LNCaP clone FGC (cell line): ENCODE measurements around the gene NADSYN1.

ENCODE experiments used
- DNase-seq: peaks from one replicate; pipeline ENCODE4 v3.0.0-alpha.2; 2011; ENCODE audit warnings: low read depth
- H3K4me3 ChIP-seq: 2 replicates; pipeline ENCODE4 v1.5.1; 2011; ENCODE audit warnings: mild to moderate bottlenecking, low read depth, low read length, control low read depth
- CTCF ChIP-seq: IDR thresholded peaks from 2 replicates; pipeline ENCODE4 v1.5.1; 2012; ENCODE audit warnings: mild to moderate bottlenecking; ENCODE audit not compliant: control insufficient read depth, insufficient read depth; ENCODE audit errors: extremely low read depth

Gene NADSYN1

DNA sequence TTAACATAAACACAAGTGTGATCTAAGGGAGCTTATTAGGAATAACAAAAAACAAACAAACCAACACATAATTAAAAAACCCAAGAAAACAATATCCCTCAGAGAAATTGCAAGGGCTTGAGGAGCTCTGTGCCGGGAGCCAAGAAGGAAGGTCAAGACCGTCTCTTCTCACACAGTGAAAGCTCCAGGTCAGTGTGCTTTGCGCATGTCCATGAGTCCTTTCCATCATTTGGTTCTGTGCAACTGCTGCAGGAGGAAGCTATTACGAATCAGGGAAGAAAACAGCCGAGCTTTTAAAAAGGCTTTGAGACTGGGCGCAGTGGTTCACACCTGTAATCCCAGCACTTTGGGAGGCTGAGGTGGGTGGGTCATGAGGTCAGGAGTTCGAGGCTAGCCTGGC, 89.4 kb downstream of the NADSYN1 start:
- DNase-seq = no peak
- no peak for TF ChIP-seq CTCF

DNA sequence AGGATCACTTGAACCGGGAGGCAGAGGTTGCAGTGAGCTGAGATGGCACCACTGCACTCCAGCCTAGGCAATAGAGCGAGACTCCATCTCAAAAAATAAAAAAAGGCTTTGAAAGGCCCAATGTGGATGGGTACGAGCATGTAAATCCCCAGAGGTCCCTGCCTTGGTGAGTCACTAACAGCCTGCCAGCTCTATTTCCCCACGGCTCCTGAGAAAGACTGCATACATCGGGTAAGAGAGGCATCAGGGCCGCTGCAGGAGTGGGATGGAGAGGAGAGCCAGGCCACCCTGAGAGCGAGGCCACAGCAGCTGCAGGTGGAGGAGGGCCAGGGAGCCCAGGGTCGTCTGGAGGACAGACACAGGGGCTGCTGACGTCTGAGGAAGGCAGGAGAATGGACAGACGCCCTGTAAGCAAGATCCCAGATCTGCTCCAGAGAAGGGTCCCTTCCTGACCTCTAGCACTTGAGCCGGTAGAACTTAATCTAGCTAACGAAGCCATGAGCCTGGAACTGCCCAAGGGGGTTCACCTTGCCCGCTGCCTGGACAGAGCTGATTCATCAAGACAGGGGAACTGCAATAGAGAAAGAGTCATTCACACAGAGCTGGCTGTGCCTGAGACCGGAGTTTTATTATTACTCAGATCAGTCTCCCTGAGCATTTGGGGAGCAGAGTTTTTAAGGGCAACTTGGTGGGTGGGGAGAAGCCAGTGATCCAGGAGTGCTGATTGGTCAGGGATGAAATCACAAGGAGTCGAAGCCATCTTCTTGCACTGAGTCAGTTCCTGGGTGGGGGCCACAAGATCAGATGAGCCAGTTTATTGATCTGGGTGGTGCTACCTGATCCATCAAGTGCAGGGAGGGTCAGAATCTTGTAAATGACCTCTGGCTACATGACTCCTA, 90.1 kb downstream of the NADSYN1 start:
- no peak for TF ChIP-seq CTCF
- no peak overlapping the region for H3K4me3 ChIP-seq
- DNase-seq = no peak

More for the DNA sequence above, 89.4 kb downstream of the NADSYN1 start:
- no peak overlapping the region for H3K4me3 ChIP-seq

DNA sequence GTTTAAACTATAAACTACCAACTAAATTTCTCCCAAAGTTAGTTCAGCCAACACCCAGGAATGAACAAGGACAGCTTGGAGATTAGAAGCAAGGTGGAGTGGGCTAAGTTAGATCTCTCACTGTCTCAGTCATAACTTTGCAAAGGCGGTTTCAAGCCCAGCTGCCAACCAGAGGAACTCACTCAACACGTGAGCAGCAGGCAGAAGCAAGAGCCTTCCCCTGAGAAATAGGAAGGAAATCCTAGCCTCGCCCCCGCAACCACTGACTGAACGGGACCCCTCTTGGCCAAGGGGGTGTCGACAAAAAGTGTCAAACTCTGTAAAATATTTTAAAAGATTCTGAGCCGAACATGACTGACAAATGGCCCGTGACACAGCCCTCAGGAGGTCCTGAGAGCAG, 90.9 kb downstream of the NADSYN1 start:
- TF ChIP-seq CTCF = no peak
- H3K4me3 ChIP-seq = no peak overlapping the region
- DNase-seq = no peak

GRCh38 chr11:71544525-71545214, 91.7 kb downstream of the NADSYN1 start:
- H3K4me3 ChIP-seq = no peak overlapping the region
- DNase-seq = no peak
- TF ChIP-seq CTCF = no peak

- DNase-seq = no peak
- no peak for TF ChIP-seq CTCF
- H3K4me3 ChIP-seq = no peak overlapping the region
Observed at GRCh38 chr11:71545405-71545966, 92.5 kb downstream of the NADSYN1 start.

DNA sequence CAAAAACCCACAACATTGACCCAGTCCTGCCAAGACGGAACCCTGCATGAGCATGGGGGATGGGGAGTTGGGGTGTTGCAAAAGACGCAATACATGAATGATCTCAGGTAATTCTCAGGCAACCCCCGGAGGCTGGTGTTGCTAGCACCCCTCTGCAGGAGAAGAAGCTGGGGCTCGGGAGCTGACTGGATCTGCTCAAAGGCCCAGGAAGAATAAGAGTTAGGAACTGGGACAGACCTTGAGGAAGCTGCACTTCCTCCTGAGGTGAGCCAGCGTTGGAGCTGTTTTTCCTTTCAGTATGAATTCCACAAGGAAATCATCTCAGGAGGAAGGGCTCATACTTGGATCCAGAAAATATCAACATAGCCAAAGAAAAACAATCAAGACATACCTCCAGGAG, 95.1 kb downstream of the NADSYN1 start, which contains the start of gene KRTAP5-9:
TSS of gene KRTAP5-9 (plus strand) at position 301 of the 400 bp plus-strand sequence. CDS start 238 bp downstream, outside the sequence.
- no peak for DNase-seq
- H3K4me3 ChIP-seq = no peak within 1 kb of the TSS
- TF ChIP-seq CTCF = no peak
